ENCODE results near the gene ATP5ME.
"Not testable (repeated sequence)": the region's sequence is repeated elsewhere in the genome, so short reads cannot be mapped to it uniquely, and the experiment has no call there.

The ATP5ME gene

DNA sequence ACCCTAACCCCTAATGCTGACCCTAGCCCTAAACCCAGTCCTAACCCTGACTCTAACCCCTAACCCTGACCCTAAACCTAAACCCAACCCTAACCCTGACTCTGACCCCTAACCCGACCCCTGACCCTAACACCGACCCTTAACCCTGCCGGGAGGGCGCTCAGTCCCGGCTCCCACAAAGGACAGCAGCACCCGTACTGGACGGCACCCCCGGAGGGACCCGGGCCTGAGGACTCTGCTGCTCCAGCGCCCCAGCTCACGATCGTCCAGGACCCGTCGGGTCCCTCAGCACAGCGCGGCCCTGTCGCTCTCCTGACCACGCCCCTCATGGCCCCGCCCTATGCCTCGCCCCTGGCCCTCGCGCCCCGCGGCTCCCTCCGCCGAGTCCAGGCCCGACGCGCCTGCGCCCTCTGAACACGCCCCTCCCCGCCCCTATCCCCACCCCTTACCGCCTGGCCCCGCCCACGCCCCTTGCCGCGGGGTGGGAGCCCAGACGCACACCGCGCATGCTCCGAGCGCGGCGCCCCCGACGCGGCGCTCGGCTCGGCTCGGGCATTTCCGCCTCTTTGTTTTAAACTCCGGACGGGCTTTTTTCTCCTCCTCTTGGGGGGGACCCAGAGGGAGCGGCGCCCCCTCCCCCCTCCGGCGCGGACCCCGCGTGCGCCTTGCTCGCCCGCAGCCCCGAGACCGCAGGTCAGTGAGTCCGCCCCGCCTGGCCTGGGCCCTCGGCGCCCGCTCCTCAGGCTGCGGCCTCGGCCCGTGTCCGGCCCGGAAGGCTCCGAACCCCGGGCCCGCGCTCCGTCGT lies 31.4 kb upstream of the ATP5ME start, which contains the start of gene PCGF3:
Gene PCGF3 (plus strand): TSS at position 555 of the 805 bp plus-strand sequence. CDS start 27,849 bp downstream, outside the sequence.
- peak; percentile 95 to 99 (median 96) for DNase-seq (ENCODE audit: low read depth in 3 of 3)

DNA sequence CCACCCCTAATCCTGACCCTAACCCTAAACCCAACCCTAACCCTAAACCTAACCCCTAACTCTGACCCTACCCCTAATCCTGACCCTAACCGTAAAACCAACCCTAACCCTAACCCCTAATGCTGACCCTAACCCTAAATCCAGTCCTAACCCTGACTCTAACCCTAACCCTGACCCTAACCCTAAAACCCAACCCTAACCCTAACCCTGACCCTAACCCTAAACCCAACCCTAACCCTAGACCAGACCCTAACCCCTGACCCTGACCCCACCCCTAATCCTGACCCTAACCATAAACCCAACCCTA lies 30.8 kb upstream of the ATP5ME start:
- DNase-seq (ENCODE audit: low read depth in 3 of 3): no peak

DNA sequence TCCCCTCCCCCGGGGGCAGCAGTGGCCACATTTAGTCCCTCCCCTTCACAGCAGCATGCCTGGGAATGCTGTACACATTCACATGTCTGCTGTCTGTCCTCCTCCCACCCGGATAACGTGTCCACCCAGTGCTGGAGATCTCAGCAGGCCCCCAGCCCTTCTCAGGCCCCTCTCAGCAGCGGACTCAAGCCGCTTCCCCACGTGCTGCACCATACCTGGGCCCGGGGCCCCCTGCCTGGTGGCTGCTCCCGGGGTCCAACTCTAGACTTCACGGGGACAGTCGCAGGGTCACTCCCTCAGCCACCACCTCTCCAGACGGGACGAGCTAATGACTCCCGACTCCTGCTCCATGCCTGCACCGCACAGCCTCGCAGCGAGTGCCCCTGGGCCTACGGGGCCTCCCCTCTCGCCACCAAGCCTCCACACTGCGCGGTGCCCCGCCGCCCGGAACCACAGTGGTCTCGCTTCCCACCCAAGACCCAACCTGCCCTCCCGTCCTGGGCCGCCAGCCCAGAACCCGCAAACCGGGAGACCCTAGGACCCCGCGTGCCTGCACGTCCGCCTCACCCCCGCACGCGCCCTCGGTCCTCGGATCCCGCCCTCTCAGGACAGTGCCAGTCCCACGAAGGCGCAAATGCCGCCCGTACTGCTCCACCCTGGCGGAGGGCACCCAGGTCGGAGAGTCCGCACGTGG lies 30.3 kb upstream of the ATP5ME start:
- no peak for DNase-seq (ENCODE audit: low read depth in 3 of 3)

DNA sequence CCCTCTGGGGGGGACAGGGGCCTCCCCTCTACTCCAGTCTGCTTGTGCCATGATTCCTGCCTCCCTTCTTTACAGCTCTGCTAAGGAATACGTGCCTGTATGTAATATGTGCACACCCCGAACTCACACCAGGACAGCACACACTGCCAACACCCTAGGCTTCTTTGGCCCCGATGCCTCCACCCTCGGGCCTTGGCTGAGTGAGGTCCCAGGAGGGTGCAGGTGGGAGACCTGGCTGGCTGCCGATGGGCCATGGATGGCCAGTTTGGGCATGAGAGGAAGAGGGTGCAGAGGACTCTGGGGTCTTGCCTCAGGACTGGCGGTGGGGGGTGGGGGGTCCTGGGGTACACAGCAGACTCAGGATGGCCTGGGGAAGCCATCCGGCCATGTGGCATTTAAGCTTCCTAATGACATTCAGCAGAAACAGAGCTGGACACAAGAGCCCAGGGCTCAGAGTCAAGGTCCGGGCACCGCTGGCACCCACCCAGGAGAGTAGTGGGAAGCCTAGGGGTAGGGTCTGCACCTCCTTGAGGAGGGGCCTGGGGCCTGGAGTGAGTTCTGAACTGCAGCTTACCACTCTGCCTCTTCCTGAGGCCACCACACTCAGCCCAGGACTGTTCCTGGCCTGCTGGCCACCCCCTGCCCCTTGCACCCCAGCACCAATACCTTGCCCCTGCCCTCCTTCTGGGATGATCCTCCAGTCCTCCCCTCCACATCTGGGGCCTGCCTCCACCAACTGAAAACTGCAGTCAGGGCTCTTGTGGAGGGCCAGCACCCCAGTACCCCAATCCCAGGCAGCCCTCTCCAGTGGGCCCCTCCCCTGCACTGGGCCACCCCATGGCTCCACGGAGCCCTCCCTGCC lies 29.5 kb upstream of the ATP5ME start:
- no peak for DNase-seq (ENCODE audit: low read depth in 3 of 3)

DNA sequence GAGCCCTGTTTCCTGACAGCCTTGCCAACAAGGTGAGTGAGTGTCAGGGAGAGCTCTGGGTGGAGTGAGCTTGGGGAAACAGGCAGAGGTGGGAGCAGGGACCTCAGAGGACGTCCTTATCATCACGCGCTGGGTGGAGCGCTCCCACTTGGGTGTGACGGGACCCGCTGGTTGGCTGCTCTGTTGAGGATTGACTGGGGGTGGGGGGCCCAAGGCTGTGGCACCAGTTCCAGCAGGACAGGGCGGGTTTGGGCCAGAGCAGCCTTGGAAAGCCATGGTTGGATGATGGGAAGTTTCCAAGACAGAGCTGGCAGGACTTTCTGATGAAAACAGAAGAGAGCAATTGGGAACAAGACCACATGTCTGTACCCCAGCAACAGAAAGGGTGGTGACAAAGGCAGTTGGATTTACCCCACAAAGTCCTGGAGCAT lies 28.6 kb upstream of the ATP5ME start:
- no peak for DNase-seq (ENCODE audit: low read depth in 3 of 3)

DNA sequence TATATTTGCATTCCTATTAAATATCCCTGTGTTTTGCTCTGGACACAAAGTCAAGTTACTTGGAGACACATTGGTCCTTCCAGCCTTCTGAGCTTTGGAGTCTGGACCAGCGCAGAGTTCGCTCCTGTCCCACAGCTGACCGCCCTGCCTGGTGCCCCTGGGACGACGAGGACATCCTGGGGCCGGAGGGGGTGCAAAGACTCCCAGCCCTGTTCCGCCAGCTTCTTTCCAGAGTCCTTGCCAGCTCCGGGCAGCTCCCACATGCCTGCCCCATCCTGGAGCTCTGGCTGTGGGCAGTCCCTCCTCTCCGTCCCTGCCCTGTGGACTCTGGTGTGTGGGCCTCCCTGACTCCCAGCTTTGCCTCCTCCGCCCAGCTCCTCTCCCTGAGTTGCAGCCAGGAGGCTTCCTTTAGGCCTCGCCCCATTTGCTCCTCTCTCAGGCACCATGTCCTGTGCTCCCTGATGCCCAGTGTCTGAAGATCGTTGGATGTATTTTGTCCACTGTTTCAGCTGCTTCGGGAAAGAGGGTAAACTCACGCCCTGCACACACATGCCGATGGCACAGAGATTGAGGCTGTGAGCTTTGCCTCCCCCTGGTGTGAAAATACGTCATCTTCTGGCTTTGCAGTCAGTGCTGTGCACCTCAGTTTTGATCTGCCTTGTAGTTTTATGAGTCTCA lies 26.6 kb upstream of the ATP5ME start:
- no peak for DNase-seq (ENCODE audit: low read depth in 3 of 3)

DNA sequence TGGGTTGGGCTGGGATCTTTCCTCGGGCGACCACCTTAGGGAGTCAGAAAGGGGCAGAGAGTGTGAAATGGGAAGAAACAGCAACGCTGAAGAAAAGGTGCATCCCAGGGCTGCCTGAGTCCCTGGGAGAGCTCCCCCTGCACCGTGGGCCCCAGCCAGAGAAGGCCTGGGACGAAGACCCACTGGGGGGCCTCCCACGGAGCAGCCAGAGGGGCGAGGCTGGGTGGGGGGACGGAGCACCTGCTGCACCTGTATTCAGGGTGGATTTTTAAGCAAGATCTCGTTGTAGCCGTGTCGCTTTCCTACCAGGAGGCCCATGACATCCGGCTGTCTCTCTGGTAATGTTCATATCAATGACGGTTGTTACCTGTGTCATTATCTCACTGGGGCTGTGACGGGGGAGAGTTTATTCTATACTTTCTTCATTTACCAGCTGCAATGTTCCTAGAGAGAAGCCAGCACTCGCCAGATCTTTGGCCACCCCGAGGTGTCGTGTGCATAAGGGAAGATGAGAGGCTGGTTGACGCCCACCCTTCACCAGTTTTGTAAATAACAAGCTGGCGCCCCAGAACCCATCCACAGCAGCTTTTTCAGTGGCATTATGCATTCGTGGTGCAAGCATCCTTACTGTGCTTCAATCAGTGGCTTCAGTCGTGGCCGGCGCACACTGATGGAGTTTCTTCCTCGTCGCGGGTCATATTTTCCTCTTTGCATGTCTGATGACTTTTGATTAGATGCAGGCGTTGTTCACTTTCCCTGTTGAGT lies 25.9 kb upstream of the ATP5ME start:
- DNase-seq (ENCODE audit: low read depth in 3 of 3): no peak

DNA sequence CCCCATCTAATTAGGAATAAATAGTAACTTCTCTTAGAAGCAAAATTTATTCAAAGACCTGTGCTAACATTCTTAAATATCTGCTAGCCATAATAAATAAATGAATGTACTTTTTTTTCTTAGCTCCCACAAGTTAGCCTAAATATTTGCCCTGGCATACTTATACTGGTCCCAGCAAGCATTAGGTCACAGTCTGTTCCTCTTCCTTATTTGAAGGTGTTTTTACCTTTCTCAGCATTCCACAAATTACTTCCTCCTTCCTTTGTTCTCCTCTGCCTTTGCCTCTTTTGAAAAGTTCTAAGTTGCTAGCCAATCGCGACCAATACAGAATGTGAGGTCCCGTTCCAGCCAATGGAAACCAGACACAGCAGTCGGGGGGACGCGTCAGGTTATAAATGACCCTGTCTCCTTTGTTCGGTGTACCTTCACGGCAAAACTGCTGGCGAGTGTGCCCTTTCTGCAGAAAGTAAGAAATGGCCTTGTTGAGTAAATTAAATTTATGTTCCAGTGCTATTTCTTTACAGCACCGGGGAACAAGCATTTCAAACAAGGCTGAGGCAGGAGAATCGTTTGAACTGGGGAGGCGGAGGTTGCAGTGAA lies 20.4 kb upstream of the ATP5ME start:
- not testable (repeated sequence) for DNase-seq (ENCODE audit: low read depth in 3 of 3)

DNA sequence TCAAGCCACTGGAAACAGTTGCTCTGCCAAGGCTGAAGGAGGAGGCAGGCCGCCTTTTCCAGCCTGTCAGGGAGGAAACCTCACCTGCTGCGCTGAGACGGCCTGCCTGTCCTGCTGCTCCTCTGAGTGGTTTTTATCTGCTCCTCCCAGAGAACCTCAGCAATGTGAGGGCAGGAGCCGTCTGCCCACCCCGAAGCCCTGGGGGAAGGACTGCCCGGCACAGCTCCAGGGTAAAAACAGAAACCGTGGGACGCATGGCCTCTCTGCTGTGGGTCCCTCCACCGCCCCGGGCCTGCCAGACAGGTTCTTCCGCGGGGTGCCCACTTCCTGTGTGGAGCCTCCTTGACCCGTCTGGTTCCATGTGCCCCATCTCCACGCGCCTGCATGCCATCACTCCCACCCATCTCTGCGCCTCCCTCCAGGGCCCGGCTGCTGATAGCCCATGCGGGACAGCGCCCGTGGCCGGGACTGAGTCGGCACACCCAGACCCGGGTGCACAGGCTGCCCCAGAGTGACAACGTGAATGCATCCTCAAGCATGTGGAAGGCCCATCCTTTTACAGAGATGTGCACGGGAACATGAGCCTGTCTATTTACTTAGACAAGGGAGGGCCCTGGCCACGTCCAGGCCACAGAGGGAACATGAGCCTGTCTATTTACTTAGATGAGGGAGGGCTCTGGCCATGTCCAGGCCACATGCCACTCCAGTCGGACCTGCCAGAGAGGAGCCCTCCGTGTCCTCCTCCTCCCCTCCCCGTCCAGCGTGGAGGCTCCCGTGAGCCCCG lies 18.9 kb upstream of the ATP5ME start:
- no peak for DNase-seq (ENCODE audit: low read depth in 3 of 3)

DNA sequence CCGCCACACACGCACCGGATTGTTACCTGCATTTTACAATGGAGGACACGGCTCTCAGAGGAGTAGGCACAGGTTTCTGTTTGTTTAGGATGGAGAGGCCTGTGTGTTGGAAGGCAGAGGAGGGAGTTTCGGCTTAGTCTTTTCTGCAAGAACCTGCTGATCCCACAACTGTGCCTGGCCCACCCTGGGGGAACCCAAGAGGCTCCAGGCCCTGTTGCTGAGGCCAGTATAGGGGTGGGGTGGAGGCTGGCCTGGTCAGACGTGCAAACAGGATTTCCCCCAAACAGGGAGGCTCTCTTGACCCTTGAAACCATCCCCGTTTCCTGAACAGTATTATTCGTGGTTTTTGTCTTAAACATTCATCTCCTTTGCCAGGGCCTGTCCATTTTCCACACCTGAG lies 15.6 kb upstream of the ATP5ME start:
- DNase-seq (ENCODE audit: low read depth in 3 of 3): no peak

DNA sequence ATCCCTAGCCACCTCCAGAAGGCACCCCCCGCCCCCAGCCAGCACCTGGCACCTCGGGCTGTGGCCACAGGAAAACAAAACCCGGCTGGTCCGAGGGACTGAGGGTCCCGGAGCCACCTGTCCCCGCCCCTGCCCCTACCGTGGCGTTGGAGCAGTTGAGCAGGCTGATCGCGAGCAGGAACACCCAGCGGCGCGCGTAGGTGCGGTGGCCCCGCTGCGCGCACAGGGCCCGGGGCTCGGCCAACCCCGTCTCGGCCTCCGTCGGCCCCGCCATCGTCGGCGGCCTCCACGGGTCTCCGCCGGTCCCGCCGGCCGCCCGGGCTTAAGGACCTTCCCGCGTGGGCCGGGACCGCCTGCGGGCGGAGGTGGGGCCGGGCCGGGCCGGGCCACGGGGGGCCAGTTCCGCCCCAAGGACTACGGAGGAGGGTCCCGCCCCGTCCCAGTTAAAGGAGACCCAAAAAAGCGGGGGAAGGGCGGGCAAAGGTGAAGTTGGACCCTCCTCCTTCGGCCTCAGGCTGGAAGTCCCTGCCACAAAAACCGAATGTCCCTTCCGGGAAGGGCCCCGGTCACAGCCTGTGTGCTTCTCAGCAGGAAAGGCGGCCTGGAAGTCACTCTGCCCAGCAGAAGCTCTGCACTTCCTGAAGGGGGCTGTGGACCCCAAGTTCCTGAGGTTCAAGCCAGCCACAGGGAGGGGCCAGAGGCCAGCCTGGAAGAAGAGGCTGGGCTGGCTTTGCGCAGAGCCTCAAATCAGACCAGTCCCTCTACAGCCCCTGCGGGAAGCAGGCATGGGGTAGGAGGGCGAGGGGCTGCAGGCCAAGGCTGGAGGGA lies 15.0 kb upstream of the ATP5ME start, which contains the start of gene SLC49A3:
Gene SLC49A3 (minus strand): TSS at position 298 of the 828 bp plus-strand sequence. CDS start 24 bp downstream, at position 274.
- DNase-seq (ENCODE audit: low read depth in 3 of 3): no peak

DNA sequence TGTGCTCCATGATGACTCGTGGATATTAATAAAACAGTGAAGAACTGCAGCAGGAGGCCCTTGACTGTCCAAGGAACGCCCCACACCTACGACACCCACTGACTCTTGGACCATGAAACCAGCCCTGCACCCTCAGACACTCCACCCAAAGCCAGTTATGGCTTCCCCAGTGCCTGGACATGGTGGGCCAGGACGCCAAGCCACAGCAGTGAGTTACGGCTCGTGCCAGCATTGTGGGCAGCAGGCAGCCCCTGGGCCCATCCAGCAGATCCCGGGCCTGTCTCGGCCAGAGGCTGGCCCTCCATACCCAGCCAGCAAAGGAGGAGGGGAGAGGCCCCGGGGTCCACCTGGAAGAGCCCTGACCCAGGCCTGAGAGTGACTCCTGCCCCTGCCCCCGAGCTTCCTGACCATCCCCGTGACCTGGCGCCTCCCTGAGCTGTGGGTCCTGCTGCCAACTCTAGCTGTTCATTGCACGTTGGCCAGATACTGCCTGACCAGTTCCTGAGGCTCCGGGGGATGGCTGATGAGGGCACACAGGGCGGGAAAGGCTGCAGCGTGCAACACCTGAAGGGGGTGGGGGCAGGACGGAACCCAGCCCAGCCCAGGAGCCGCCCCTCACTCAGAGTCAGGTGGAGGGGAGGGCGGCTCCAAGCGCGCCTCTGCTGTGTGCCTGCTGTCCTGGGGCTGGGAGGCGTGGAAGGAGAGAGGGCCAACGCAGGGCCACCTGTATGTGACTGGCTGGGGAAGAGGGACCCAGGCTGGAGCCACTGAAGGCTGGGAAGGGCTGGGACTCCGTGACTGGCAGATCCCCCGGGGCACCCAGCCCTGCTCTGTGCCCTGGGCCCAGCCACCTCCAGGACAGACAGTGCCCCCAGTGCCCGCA lies 14.1 kb upstream of the ATP5ME start:
- DNase-seq (ENCODE audit: low read depth in 3 of 3): no peak

DNA sequence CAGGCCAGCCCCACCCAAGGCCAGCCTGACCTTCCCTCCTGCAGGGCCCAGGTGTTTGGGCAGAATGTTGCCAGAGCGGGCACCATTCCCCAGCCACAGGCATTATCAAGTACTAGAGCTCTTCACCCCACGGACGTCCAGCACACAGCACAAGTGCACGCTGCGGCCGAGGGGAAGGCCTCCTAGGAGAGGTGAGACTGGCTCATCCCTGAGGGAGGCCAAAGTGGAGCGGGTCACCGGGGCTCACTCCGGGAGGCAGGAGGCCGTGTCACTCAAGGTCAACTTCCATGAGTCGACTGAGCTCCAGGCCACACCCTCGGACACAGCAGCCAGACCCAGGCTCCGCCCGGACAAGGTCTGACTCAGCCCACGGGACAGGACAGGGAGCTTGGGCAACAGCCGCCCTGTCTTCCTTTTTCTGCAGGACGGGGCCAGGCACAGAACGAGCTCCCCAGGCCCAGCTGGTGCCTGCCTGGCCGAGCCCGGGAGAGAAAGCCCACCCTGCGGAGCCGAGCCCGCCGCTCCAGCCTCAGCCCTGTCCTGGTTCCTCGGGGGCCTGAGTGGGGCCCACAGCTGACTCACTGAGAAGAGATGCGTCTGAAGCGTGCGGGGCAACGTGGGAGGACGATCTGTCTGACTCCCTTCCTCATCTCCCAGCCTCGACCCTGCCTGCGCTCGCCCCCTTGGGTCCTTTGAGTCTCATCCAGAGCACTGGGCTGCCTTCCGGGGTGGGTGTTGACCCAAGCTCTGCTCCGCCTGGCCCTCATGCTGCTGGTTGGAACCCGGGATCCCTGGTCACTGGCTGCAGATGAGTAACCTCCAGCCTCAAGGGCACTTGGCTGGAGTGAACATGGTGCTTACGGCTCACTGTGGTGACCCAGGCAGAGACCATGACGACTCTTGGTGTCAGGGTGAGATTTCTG lies 13.2 kb upstream of the ATP5ME start:
- DNase-seq (ENCODE audit: low read depth in 3 of 3): no peak

DNA sequence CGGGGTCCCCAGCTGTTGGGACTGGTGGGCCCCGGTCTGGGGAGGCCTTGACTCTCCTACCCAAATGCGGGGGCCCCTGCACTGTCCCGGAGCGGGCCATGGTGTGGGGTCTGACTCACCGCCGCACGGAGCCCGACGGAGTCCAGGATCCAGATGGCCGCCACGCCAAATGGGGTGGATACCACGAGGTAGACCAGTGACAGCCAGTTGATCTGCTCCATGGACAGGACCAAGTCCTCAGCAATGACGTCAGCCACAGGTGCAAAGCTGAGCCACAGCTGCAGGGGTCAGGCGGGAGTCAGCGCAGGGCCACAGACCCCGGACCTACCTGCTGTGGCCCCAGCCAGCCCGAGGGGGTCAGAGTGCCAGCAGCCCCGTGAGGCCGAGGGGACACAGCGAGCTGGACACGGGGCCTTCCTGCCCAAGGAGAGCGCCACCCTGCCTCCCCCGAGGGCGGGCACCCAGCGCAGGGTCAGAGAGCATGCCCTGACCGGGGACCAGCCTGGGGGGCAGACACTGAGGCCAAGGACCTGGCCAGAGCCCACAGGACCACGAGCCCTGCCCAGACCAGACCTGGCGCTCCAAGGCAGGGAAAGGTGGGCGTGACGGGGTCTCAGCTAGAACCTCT lies 12.5 kb upstream of the ATP5ME start:
- no peak for DNase-seq (ENCODE audit: low read depth in 3 of 3)

DNA sequence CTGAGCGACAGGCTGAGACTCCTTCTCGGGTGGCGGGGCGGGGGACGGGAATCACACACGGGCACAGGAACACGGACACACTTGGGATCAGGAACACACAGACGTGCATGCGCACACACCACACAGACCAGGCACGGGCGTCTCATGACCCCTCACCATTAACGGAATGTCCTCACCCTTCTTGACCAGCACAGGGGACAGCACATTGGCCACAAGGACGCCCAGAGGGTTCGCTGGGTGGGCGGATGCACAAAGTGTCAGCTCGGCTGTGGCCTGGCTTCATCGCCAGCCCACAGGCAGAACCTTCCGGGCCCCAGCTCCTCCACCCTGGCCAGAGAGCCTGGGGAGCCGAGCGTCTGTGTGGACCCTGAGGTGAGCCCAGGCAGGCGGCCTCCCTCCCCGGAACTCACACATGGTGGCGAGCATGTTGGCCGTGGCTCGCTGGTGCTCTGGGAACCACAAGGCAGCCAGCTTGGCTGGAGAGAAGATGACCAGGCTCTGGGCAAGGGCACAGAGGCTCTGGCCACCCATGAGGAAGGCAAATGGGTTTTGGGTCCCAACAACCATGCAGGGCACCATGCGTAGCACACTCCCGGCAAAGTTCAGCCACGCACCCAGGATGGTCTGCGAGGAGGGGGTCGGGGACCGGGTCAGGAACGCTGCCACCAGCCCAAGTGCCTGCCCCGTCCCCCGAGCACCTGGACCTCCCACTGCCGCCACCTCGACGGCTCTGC lies 11.8 kb upstream of the ATP5ME start:
- no peak for DNase-seq (ENCODE audit: low read depth in 3 of 3)
